A673 (cell line): ENCODE data around the gene IQGAP1.

Experiments
- CTCF ChIP-seq: fragments of 300-800, 200-600 bp; sonication (generic); conservative IDR thresholded peaks from 2 replicates; pipeline ENCODE4 v1.5.1; 2017; ENCODE audit warnings: low read depth, mild to moderate bottlenecking, antibody characterized with exemption, low read length, moderate library complexity, mixed read lengths
- EZH2 ChIP-seq: fragments of 200-600 bp; sonication (generic); IDR thresholded peaks from 2 replicates; pipeline ENCODE4 v1.6.1; 2017; ENCODE audit warnings: borderline replicate concordance, low read depth, mild to moderate bottlenecking, mixed read lengths, antibody characterized with exemption, low read length; ENCODE audit not compliant: poor library complexity, severe bottlenecking

- TF ChIP-seq EZH2 (no peak), CTCF (no peak)
These were observed 39.0 kb upstream of the IQGAP1 start for GRCh38 chr15:90349072-90349471.
